ENCODE data around the gene RIPOR2.
"Not testable (repeated sequence)": the region's sequence is repeated elsewhere in the genome, so short reads cannot be mapped to it uniquely, and the experiment has no call there.

Gene RIPOR2

DNA sequence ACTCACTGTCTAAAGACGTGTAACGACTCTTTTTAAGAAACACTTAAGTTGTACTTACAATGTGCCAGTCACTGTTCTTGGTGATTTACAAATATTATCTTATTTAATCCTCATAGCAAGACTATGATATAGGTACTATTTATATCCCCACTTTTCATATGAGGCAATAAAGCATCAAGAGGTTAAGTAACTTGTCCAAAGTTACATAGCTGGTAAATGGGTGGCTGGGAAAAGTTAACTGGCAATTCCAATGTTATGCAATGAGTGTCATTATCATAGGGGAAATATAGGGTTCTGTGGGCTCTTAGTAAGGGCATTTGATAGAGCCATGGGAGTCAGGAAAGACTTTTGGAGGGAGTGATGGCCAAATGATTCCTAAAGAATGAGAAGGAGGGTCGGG lies 21.4 kb upstream of the RIPOR2 start:
- no peak for DNase-seq (ENCODE audit: low read depth in 2 of 2)

DNA sequence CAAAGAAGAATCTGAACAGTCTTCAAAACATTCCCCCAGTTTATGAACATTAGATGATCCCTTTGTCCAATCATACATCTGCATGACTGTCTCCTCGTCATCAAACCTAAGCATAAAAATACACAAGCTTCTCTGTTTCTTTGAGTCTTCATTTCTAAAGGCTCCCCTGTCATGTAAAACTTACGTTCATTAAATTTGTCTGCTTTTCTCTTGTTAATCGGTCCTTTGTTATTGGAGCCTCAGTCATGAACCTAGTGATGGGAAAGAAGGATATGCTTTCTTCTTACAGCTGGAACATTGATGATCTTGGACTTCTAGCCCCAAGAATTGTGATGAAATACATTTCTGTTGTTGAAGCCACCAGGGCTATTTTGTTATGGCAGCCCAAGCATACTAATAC lies 18.0 kb upstream of the RIPOR2 start:
- no peak for DNase-seq (ENCODE audit: low read depth in 2 of 2)

DNA sequence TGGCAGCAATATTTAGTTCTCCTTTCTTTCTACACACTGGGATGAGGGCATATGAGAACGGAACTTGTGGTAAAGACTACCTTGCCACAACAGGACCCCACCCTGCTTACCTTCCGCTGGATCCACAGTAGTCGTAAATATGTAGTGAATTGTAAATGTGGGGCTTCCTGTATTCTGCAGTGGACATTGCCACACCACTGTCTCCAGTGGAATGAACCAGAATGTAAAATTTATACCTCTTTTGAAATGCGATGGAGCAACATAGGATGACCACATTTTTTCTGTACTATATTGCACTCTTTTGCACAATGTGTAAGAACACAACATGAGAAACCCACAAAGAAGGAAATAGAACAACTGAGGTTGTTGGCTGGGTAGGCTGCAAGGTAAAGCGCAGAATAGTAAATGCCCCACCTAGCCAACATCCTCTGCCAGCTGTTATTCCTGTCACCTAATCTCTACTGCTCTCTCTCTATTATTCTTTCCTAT lies 16.1 kb upstream of the RIPOR2 start:
- no peak for DNase-seq (ENCODE audit: low read depth in 2 of 2)

DNA sequence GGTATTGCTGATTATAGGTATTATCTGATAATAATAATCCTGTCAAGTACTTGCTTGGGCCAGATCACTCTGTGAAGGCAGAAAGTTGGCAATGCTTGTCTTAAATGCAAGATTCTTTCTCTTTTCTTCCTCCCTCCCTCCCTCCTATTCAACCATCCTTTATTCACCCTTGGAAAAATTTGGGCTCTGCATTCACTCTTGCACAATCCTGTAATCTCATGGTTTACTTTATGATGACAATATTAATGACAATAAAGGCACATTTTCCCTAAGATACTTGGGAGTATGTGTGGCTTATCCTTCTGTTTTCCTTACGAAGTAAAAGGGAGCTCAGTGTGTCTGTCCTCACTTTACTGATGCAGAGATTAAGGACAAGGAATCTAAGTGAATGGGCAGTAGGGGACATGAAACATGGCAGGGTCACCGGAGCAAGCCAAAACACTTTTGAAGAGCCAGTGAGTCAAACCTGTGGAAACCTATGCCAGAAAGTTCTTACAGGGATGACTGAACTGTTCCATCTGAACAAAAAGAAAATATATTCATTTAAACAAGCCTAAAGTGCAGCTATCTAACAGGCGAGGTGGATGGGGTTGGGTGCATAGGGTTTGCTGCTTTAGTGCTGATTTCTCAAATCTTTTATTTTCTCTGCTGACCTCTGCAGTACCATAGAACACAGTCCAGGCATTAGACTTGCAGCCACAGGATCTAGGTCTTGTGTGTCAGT lies 14.6 kb upstream of the RIPOR2 start:
- DNase-seq (ENCODE audit: low read depth in 2 of 2): no peak

DNA sequence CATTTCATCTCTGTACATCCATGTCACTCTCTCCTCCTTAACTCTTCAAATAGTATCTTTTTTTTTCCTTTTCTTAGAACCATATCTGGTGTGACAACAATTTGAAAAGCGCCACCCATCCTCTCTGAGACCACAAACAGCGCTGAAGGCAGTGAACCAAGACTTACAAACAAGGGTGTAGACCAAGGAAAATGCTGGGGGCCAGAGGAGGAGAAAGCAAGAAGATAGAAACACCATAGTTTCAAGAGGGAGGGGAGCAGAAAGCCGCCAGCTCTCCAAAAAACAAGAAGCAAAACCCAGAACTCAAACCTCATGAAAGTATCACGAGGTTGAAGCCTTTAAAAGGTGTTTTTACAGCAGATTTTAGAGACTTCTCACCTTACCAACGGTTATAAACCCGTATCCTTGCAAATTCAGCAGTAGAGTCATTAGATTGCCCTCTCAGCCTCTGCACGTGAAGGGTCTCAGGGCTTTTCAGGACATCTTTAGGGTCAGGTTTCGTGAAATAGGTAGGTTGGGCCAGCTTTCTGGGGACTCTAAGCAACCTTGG lies 13.3 kb upstream of the RIPOR2 start:
- peak in 1 of 2 donors; percentile 39 for DNase-seq (ENCODE audit: low read depth in 2 of 2)

DNA sequence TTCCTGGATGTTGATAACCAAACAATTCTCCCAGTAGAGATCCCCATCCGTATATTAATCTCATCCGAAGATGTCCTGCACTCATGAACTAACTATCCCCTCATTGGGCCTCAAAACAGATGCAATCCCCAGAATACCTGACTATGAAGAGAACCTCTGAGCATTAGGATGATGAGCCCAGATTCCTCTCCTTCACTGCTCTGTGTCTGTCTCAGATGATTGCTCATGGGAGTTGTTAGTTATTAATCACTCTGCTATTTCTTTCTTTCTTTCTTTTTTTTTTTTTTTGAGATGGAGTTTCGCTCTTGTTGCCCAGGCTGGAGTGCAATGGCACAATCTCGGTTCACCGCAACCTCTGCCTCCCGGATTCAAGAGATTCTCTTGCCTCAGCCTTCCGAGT lies 12.5 kb upstream of the RIPOR2 start:
- DNase-seq (ENCODE audit: low read depth in 2 of 2): not testable (repeated sequence)

DNA sequence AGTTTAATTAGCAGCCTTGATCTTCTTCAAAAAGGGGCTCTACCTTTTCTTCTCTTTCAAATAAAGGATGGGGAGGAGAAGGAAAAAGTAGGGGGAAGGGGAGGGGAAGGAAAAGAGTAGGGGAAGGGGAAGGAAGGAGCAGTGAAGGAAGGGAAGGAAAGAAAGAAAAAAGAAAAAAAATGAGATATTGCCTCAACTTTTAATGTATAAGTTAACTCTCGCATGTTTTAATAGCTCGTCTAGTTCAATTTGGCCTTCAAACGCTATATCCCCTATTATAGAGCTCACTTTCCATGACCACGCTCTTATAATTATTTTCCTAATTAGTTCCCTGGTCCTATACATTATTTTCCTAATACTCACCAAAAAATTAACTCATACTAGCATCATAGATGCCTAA lies 11.9 kb upstream of the RIPOR2 start:
- DNase-seq (ENCODE audit: low read depth in 2 of 2): no peak

DNA sequence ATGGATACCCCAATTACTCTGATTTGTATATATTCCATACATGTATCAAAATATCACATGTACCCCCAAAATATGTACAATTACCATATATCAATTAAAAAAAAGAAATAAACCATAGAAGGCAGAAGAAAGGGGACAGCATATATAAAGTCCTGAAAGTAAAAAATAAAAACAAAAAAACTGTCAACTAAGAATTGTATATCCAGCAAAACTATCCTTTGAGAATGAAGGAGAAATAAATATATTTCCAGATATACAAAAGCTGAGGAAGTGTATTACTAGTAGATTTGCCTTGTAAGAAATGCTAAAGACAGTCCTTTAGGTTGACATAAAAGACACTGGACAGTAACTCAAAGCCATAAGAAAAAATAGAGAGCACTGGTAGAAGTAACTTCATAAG lies 9.3 kb upstream of the RIPOR2 start:
- DNase-seq (ENCODE audit: low read depth in 2 of 2): no peak

DNA sequence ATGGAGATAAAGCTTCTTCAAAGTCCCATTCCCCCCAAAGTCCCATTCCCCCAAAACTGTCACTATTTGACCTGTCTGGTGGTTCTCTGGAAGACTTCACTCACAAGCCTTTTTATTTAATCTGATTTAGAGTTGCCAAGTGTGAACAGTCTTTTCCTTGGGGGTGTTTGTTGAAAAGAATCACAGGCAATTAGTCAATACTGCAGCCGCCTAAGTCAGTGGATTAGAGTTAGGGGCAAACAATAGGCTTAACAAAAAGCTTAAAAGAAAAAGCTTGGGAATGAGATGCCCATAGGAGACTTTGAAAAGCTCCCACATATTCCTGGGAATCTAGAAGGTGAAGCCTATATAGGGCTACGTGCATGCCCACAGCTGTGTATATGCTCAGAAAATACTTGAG lies 8.0 kb upstream of the RIPOR2 start:
- no peak for DNase-seq (ENCODE audit: low read depth in 2 of 2)

DNA sequence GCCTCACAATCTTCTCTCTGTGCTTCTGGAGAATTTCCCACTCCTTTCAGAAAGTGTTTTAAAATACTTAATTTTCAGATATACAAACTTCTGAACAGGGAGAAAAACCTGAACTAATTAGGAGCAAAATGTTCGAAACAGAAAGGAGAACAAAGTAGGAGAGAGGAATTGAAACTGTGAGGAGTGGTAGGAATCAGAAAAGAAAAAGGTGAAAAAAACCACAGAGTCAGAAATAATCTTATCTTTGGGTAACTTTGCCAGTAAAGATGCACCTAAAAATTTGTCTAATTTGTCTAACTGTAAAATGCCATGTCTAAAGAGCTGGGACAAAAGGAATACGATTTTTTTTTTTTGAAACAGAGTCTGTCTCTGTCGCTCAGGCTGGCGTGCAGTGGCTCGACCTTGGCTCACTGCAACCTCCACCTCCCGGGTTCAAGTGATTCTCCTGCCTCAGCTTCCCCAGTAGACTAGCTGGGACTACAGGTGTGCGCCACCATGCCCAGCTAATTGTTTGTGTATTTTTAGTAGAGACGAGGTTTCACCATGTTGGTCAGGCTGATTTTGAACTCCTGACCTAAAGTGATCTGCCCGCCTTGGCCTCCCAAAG lies 4.7 kb upstream of the RIPOR2 start:
- no peak for DNase-seq (ENCODE audit: low read depth in 2 of 2)

DNA sequence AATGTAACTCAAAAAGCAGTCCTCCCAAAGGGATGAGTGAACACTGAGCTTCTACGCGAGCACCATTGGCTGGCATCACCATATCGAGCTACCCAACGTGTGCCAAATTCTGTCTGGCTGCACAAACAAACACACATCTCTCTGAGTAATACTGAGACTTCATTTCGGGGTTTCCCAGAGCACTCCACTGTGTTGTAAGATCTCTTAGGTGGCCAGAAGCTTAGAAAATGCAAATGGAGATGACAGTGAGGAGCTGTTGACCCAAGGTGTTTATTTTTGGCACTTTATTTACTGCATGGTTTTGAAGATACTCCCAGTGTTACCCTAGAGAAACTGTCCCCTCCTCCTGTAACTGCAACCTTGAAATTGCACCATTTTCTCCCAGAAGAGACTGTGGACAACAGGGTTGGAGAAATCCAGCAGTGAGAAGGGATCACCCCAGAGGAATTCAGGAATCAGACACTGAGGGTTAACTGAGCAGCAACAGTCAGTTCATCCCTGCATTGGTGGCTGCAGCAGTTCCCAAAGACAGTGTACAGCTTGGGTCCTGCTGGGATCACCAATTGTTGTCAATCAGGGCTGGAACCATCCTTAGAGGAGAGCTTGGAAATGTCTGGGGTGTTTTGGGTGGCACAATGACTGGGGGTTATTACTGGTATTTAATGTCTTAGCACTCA lies 1.0 kb upstream of the RIPOR2 start:
- DNase-seq (ENCODE audit: low read depth in 2 of 2): no peak

DNA sequence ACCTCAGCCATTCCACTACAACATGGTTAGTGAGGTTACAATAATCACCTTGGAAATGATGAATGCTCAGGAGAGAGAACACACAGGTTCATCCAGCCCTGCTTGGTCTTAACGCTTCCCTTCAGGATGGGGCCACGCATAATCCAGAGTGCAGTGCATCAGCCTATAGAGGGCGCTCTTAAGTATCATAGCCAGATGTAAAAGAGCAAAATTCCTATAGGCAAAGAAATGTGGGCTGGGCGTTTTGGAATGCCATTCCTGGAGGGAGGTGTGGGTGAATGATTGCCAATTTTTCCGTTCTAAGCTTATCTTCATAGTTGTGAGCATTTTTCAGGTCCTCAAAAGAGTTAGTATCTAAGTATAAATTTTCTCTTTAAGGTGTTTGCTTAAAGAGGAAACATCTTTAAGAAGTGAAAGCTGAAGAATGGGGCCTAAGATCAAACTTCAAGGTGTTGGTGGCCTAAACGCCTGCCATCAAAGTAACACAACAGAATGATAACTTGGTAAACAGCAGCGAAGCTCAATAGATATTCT lies 1.8 kb downstream of the RIPOR2 start:
- no peak for DNase-seq (ENCODE audit: low read depth in 2 of 2)

DNA sequence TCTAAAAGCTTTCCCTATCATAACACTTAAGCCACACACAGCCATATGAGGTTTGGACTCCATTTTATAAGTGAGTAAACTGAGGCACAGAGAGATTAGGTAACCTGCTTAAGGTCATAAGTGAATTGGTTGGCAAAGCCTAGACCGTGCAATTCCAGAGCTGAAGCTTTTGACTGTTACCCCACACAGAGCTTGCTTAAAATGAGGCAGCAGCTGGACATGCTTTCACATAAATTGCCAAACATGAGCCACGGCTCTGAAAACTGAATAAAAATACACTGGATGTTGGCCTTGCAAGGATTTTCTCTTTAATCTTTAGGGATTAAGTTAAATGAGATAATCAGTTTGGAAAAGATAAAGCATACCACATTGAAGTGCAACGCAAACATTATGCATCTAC lies 2.5 kb downstream of the RIPOR2 start:
- DNase-seq (ENCODE audit: low read depth in 2 of 2): no peak

DNA sequence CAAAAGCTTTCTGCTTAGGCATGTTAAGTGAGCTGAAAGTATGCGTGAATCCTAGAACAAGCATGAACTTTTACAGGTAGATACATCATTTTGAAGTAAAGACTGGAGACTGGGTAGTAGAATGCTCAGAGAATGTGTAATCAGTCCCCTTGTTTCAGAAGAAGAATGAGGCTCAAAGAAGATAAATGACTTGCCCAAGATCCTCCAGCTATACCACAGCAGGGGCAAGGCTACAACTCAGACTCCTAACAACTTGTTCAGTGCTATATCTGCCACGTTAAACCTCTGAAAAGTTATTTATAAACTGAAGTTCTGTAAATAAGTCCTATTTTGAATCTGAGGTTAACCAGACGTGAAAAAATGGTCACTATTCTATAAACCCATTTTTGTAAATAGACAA lies 2.9 kb downstream of the RIPOR2 start:
- DNase-seq (ENCODE audit: low read depth in 2 of 2): no peak

DNA sequence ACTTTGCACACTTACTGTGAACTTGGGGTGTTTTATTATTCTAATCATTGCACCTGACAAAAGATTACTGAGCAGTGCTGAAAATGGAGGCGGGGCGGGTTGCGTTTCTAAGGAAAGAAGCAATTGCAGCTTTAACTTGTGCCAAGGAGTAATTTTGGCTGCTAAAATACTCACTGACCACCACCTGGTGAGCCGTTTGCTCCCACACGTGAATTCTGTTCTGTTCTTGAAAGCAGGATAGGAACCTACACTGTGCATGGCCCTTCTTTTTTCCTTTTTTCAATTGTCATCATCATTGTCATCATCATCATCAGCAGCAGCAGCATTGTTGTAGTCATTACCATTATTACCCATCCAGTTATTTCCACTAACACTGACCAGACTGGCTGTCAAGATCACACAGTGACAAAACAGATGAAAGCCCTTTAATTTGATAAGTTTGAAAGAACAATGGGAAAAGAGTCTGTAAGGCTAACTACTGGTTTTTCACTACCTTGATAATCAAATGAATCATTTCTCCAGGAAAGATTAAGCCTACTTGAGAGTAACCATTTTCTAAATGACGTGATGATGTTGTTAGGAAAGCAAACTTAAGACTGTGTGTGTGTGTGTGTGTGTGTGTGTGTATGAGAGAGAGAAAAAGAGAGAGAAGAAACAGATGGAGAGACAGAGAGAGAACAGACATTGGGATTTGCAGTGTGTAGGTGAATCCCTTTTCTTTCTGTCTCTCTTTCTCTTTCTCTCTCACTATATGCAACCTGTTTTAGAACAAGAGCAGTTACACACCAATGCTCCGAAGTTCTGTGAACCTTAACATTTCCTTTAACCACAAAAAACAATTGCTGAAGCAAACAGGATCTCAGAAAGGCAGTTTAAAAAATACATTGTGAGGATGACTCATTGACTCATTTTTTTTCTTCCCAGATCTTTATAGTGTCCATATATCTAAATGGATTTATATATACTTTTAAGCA lies 3.8 kb downstream of the RIPOR2 start:
- DNase-seq (ENCODE audit: low read depth in 2 of 2): no peak

DNA sequence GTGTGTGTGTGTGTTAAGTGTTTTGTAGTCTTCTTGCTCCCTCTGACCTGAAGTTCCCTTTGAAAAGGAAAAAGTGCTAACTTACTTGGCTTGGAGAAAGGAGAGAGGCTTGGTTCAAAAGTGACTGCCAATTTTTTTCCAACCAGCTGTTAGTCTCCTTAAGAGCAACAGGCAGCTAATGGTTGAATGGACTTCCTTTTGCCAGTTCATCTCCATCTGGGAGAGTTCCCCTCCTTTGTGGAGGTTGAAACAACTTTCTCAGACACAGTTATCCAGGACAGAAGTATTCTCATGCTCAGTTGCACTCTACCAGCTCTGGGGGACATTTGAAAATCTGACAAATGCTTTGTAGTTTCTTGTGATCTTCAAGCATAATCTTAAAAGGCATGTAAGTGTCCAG lies 4.5 kb downstream of the RIPOR2 start:
- DNase-seq (ENCODE audit: low read depth in 2 of 2): no peak

DNA sequence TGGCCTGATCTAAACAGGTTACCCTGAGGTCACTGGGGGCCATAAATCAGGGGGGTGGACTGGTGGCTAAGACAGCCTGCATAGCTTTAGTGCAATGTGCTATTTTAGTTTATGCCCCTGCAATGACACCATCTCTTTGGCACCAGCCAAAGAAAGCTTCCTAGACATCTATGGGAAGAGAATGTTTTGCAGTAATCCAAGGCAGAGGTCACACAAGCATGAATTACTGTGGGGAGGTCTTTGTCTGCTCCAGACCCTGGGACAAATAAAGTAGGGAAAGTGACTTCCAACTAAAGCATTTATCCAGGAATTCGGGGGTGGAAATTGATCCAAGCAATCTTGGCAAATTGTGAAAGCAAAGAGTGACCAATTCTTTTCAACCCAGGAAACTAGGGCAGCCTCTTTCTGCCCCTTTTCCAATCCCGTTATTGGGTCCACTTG lies 5.3 kb downstream of the RIPOR2 start:
- no peak for DNase-seq (ENCODE audit: low read depth in 2 of 2)

DNA sequence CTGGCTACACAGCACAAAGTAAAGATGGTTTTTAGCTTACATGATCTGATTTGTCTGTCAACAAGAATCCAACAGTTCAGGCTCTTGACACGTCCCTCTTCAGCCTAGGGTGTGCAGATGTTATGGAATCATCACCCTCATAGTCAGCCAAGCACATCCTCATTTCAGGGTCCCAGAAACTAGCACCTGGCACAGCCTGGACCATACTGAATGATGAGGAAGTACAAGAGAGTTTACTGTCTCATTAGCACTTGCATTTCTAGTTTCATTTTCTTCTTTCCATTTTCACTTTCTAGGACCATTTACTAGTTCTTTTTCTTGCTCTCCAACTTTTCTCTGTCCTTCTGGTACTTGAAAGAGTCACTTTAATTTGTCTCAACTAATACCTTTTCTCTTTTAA lies 6.5 kb downstream of the RIPOR2 start:
- no peak for DNase-seq (ENCODE audit: low read depth in 2 of 2)

DNA sequence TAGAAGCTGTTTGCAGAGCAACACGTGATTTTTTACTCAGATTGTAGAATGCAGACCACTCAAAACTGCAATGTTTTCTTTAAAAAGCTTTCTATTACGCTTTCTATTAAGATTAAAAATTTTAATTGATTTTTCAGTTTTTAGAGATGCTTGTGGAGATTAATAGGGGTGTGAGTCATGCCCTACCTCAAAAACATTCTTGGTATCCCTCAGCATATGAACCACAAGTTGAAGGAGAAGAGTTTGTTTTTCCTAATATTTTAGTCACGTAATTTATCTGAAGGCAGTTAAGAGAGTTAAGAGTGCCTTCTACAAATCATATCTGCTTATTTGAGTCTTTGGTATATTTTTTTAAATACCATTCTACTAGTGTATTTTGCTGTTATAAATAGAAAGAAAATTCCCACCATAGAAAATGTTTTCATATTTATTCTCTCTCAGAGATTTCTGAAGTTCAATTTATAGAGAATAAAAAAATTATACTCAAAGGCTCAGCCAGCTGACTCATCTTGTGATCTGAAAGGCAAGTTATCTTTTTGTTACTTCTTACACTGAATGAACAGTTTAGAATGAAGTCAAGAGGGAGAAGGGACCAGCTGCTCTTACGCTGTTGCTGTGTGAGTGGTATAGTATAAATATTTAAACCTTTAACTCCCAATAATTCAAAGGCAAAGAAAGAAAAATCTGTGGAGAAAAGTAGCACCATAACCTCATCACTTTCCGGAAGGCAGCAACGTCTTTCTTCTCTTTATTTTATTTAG lies 7.6 kb downstream of the RIPOR2 start:
- no peak for DNase-seq (ENCODE audit: low read depth in 2 of 2)

DNA sequence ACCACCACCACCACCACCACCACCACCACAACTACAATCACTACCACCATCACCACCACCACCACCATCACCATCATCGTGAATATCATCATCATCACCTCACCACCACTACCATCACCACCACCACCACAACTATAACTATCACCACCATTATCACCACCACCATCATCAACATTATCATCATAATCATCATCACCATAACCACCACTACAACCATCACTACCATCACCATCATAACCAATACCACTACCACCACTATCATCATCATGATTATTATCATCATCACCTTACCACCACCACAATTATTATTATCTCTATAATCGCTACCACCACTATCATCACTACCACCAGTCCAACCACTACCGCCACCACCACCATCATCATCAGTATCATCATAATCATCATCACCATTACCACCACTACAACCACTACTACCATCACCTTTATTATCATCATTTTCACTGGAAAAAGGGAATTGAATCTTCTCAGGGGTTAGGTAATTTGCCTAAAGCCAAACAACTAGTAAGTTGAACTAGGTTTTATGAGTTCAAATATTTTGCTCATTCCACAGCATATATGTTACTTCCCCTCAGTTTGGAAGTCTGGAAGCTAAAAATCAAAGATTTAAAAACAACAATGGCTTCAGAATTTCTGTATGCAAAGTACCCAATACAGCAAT lies 8.3 kb downstream of the RIPOR2 start:
- DNase-seq (ENCODE audit: low read depth in 2 of 2): no peak

Measured in stimulated activated CD8-positive, alpha-beta memory T cell treated with anti-CD3 and anti-CD28 coated beads, Interleukin-2, amount 100 ng/mL, for 1 hour (primary cell).